AG08395 (cell line): ENCODE data around the gene LIME1.

ENCODE experiments used
- DNase-seq: peaks from one replicate; pipeline ENCODE4 v3.0.0; 2012; ENCODE audit warnings: mixed read lengths, low spot score

LIME1 gene

GRCh38 chr20:63735859-63736718, at the start of gene LIME1:
TSS of gene LIME1 (plus strand) at chr20:63736664. CDS start at chr20:63737550, 886 bp downstream.
- no peak for DNase-seq

GRCh38 chr20:63687419-63688178, 48.9 kb upstream of the LIME1 start:
- DNase-seq: no peak

GRCh38 chr20:63688228-63689045, 48.0 kb upstream of the LIME1 start:
- DNase-seq: no peak

- no peak for DNase-seq
These were observed 47.1 kb upstream of the LIME1 start for GRCh38 chr20:63689046-63690002.

GRCh38 chr20:63690003-63690897, 46.2 kb upstream of the LIME1 start:
- DNase-seq: no peak

- DNase-seq: no peak
These were observed 45.4 kb upstream of the LIME1 start for GRCh38 chr20:63690898-63691710.

GRCh38 chr20:63691711-63692435, 44.6 kb upstream of the LIME1 start:
- DNase-seq: no peak

- DNase-seq: peak; percentile 48
These were observed 43.9 kb upstream of the LIME1 start for GRCh38 chr20:63692436-63693082.

- no peak for DNase-seq
These were observed 43.3 kb upstream of the LIME1 start for GRCh38 chr20:63693083-63693732.

- DNase-seq: no peak
These were observed 42.5 kb upstream of the LIME1 start for GRCh38 chr20:63693733-63694583.

GRCh38 chr20:63694584-63695423, 41.7 kb upstream of the LIME1 start:
- no peak for DNase-seq

- no peak for DNase-seq
These were observed 40.8 kb upstream of the LIME1 start for GRCh38 chr20:63695424-63696305.

- no peak for DNase-seq
These were observed 40.2 kb upstream of the LIME1 start for GRCh38 chr20:63696306-63696627.

GRCh38 chr20:63696628-63697356, 39.7 kb upstream of the LIME1 start, which contains the start of gene TNFRSF6B:
TSS of gene TNFRSF6B (plus strand) at chr20:63696652. CDS start at chr20:63696768, 116 bp downstream.
- no peak for DNase-seq
